COLO829 (cell line): ENCODE results near the gene MTFMT.
"Not testable (repeated sequence)": the region's sequence is repeated elsewhere in the genome, so short reads cannot be mapped to it uniquely, and the experiment has no call there.

Experiments used
- DNase-seq: peaks from one replicate; pipeline ENCODE4 v3.0.0; 2012; ENCODE audit warnings: low spot score

The MTFMT gene

GRCh38 chr15:65060641-65061397 is 31.4 kb upstream of the MTFMT start:
- DNase-seq: no peak

- DNase-seq: no peak
These were observed 30.6 kb upstream of the MTFMT start for GRCh38 chr15:65059931-65060596.

GRCh38 chr15:65059369-65059750 is 29.9 kb upstream of the MTFMT start:
- DNase-seq: no peak

- no peak for DNase-seq
These were observed 29.2 kb upstream of the MTFMT start for GRCh38 chr15:65058394-65059368.

GRCh38 chr15:65057549-65057940 is 28.1 kb upstream of the MTFMT start:
- DNase-seq: no peak

GRCh38 chr15:65056868-65057548 is 27.6 kb upstream of the MTFMT start:
- no peak for DNase-seq

- no peak for DNase-seq
These were observed 26.7 kb upstream of the MTFMT start for GRCh38 chr15:65056106-65056505.

GRCh38 chr15:65055201-65055870 is 25.9 kb upstream of the MTFMT start:
- DNase-seq: no peak

- peak; percentile 49 for DNase-seq
These were observed 25.1 kb upstream of the MTFMT start for GRCh38 chr15:65054333-65055200.

GRCh38 chr15:65052956-65053355 is 23.5 kb upstream of the MTFMT start:
- DNase-seq: no peak

GRCh38 chr15:65051266-65051665 is 21.8 kb upstream of the MTFMT start:
- no peak for DNase-seq

- no peak for DNase-seq
These were observed 20.8 kb upstream of the MTFMT start for GRCh38 chr15:65050270-65050669.

GRCh38 chr15:65049418-65049840 is 20.0 kb upstream of the MTFMT start:
- DNase-seq: peak; percentile 92

- no peak for DNase-seq
These were observed 18.8 kb upstream of the MTFMT start for GRCh38 chr15:65048241-65048640.

- DNase-seq: no peak
These were observed 15.5 kb upstream of the MTFMT start, which contains the start of gene SLC51B for GRCh38 chr15:65044724-65045481. Gene SLC51B (plus strand): TSS chr15:65045387. CDS start chr15:65050005, 4,618 bp downstream.

- not testable (repeated sequence) for DNase-seq
These were observed 14.8 kb upstream of the MTFMT start for GRCh38 chr15:65044218-65044617.

GRCh38 chr15:65042776-65043327 is 13.4 kb upstream of the MTFMT start:
- no peak for DNase-seq

GRCh38 chr15:65041787-65042186 is 12.3 kb upstream of the MTFMT start:
- no peak for DNase-seq

GRCh38 chr15:65040461-65040860 is 11.0 kb upstream of the MTFMT start:
- DNase-seq: no peak
